ENCODE results near the gene HERC5.

HERC5 gene

DNA sequence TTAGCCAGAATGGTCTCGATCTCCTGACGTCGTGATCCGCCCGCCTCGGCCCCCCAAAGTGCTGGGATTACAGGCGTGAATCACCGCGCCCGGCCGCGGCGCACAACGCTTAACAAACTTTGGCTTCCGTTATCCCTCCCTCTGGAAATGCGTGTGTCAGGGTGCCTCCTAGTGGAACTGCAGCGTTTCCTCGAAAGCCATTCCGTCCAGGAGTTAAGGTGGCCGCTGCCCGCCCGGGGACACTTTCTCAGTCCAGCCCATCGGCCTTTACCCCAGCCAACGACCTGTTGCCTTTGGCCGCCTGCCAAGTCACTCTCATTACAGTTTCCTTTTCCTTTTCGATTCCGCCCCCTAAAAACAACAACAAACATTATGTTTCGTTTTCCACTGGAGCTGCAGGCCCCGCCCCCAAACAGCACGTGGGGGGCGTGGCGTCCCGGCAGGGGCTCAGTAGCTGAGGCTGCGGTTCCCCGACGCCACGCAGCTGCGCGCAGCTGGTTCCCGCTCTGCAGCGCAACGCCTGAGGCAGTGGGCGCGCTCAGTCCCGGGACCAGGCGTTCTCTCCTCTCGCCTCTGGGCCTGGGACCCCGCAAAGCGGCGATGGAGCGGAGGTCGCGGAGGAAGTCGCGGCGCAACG lies at the start of gene HERC5:
TSS of gene HERC5 (plus strand) at position 450 of the 637 bp plus-strand sequence. CDS start at position 601, 151 bp downstream.
- no peak within 1 kb of the TSS for H3K27ac ChIP-seq
- TF ChIP-seq ZFX (IDR thresholded peaks at IDR 0.05; ENCODE audit: borderline replicate concordance), result no peak
- TF ChIP-seq, protein P1, sequence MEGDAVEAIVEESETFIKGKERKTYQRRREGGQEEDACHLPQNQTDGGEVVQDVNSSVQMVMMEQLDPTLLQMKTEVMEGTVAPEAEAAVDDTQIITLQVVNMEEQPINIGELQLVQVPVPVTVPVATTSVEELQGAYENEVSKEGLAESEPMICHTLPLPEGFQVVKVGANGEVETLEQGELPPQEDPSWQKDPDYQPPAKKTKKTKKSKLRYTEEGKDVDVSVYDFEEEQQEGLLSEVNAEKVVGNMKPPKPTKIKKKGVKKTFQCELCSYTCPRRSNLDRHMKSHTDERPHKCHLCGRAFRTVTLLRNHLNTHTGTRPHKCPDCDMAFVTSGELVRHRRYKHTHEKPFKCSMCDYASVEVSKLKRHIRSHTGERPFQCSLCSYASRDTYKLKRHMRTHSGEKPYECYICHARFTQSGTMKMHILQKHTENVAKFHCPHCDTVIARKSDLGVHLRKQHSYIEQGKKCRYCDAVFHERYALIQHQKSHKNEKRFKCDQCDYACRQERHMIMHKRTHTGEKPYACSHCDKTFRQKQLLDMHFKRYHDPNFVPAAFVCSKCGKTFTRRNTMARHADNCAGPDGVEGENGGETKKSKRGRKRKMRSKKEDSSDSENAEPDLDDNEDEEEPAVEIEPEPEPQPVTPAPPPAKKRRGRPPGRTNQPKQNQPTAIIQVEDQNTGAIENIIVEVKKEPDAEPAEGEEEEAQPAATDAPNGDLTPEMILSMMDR (IDR thresholded peaks at IDR 0.05), result peak; percentile 85

DNA sequence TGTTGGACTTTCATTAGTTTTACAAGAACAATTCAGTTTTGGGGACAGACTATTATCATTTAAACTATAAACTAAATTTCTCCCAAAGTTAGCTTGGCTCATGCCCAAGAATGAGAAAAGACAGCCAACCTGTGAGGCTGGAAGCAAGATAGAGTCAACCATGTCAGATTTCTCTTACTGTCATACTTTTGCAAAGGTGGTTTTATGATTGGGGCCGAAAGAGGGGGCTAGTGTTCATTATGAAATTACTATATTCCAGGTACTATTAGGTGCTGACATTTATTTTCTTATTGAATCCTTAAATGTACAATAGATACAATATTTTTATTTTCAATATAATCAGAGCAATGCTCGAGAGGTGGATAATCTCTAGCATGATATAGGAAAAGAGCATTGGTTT lies 47.7 kb upstream of the HERC5 start:
- TF ChIP-seq, protein P1 (IDR thresholded peaks at IDR 0.05), result no peak
- TF ChIP-seq ZFX (IDR thresholded peaks at IDR 0.05; ENCODE audit: borderline replicate concordance), result no peak
- H3K27ac ChIP-seq, result no peak overlapping the region

DNA sequence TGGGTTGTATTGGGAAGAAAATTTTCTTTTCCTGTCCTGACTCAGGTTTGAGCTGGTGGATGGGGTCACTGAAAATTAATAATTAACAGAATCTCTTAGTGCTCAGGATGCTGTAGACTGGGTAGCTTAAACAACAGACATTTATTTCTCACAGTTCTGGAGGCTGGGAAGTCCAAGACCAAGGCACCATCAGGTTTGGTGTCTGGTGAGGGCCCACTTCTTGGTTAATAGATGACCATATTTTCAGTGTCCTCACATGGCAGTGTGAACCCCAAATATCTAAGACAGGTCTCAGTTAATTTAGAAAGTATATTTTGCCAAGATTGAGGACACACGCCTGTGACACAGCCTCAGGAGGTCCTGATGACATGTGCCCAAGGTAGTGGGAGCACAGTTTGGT lies 47.1 kb upstream of the HERC5 start:
- no peak overlapping the region for H3K27ac ChIP-seq
- TF ChIP-seq ZFX (IDR thresholded peaks at IDR 0.05; ENCODE audit: borderline replicate concordance), result no peak
- TF ChIP-seq, protein P1 (IDR thresholded peaks at IDR 0.05), result no peak

DNA sequence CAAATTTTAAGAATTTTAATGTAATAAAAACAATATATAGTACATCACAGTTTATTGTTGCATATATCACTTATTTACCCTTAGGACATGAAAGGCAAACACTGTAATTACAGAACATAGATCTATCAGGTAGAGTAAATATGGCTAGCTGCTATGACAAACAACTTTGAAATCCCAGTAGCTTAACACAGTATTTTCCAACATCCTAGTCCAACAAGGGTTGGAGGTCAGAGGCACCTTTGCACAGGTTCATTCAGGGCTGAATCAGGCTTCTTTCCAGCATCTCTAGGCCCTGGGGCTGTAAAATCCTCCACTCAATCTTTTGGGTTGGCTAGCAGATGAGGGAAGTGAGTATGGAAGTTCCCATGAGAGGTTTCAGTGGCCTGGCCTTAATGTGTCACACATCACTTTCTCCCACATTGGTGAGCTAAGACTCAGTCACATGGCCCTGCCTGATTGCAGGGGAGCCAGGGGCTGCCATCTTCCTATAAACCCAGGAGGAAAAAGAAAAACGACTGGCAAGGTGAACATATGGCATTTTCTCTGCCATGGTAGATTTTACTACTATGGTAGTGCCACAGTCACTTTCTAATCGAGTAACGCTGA lies 45.3 kb upstream of the HERC5 start:
- TF ChIP-seq, protein P1 (IDR thresholded peaks at IDR 0.05), result no peak
- no peak for TF ChIP-seq ZFX (IDR thresholded peaks at IDR 0.05; ENCODE audit: borderline replicate concordance)
- H3K27ac ChIP-seq, result peak overlapping the region; percentile 60

DNA sequence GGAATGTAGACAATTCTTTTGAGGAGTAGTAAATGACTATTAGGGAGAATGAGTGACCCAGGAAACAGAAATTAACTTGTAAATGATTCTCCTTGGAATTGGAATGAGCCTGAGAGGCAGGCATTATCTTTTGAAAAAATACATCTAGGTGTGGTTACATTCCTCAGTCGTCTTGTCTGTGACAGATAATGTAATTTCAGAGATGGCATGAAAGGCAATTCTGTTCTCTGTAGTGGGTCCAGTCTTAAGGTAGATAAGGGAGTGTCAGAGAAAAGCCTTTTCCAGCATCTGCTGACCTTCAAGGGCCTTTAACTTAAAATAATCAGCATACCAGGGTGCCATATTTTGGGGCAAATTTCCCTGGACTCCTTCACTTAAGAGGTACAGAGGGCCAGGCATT lies 43.1 kb upstream of the HERC5 start:
- H3K27ac ChIP-seq, result no peak overlapping the region
- TF ChIP-seq ZFX (IDR thresholded peaks at IDR 0.05; ENCODE audit: borderline replicate concordance), result no peak
- TF ChIP-seq, protein P1 (IDR thresholded peaks at IDR 0.05), result no peak

DNA sequence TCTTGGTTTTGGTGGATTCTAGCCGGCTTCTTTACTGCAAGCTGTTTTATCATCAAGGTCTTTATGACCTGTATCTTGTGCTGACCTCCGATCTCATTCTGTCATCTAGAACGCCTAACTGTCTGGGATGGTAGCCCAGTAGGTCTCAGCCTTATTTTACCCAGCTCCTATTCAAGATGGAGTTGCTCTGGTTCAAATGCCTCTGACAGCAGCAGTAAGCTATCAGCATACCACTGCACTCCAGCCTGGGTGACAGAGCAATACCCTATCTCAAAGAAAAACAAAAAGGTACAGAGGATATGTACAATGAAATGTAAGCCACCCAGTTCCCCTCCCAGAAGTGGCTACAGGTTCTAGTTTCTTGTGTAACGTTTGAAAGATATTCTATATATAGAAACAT lies 42.2 kb upstream of the HERC5 start:
- no peak for TF ChIP-seq ZFX (IDR thresholded peaks at IDR 0.05; ENCODE audit: borderline replicate concordance)
- TF ChIP-seq, protein P1 (IDR thresholded peaks at IDR 0.05), result no peak
- H3K27ac ChIP-seq, result no peak overlapping the region

DNA sequence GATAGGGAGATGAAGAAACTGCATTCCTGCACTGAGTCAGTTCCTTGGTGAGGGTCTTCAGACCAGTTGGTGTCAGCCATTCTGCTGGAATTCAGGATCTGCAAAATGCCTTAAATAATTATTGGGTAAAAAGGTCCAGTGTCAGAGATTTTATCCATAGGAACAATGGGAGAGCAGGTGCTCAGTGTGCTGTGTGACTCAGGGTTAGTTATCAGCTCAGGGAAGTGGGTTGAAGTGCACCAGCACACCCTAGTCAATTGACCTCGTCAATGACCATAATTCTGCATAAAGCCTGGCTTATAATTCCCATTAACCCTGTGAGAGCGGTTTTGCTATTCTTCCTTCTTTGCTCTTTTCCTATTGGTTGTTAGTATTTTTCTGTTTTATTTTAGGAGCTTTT lies 40.9 kb upstream of the HERC5 start:
- H3K27ac ChIP-seq, result no peak overlapping the region
- TF ChIP-seq, protein P1 (IDR thresholded peaks at IDR 0.05), result no peak
- TF ChIP-seq ZFX (IDR thresholded peaks at IDR 0.05; ENCODE audit: borderline replicate concordance), result no peak

Measured in 22Rv1 (cell line).